HEK293T (cell line): ENCODE measurements around the gene EPGN.

Experiments
- BHLHE40 ChIP-seq: fragments of 450-650 bp; IDR thresholded peaks from 2 replicates; pipeline ENCODE4 v1.6.1; 2016; ENCODE audit warnings: mild to moderate bottlenecking, moderate library complexity, borderline replicate concordance
- FOXK2 ChIP-seq: fragments of 450-650 bp; IDR thresholded peaks from 2 replicates; pipeline ENCODE4 v1.6.1; 2016; ENCODE audit warnings: mild to moderate bottlenecking
- FOXM1 ChIP-seq: fragments of 450-650 bp; IDR thresholded peaks from 2 replicates; pipeline ENCODE4 v1.6.1; 2017; ENCODE audit warnings: mild to moderate bottlenecking, borderline replicate concordance
- ZNF384 ChIP-seq: fragments of 450-650 bp; IDR thresholded peaks from 2 replicates; pipeline ENCODE4 v1.6.1; 2016

- TF ChIP-seq BHLHE40 (no peak), FOXM1 (no peak), FOXK2 (no peak), ZNF384 (no peak)
Measured at GRCh38 chr4:74307170-74307569, 1.1 kb upstream of the EPGN start.
